GM21515 (cell line): ENCODE results near the gene C12orf57.
A peak's percentile ranks its signal among the peaks of the same experiment; 100 is the strongest.

ENCODE experiments used
- ATAC-seq: cut with Tn5 transposase; IDR thresholded peaks from one replicate; pipeline ENCODE4 v1.9.1; 2021; ENCODE audit not compliant: unreplicated experiment

C12orf57 gene

DNA sequence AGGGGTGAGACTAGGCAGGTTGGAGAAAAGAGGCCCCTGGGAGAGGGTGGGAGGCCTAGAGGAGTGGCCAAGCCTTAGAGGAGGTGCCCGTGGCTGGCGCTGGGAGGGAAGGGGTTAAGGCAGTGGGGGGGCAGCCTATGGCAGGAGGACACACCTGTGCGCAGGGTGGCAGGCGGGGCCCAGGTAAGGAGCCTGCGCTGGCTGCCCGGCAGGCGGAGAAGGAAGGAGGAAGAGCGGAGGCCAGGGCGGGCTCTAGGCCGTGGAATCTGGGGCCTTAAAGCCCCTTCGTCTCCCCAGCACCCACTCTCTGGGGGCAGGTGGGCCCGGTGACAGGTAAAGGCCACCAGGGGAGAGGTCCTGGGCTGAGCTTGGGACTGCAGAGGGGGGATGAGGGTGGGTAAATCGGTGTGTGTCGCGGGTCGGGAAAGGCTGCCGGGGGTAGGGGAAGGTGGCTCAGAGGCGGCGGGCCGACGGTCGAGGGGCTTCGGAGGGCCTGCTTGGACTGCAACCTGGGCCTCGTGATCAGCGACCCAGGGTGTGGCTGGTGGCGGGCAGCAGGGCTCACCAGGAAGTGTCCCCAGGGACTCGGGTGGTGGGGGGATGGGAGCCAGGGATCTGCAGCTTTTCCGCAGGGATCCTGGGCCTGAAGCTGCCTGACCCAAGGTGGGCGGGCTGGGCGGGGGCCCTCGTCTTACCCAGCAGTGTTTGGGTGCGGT is 19.4 kb downstream of the C12orf57 start:
- no peak for ATAC-seq

DNA sequence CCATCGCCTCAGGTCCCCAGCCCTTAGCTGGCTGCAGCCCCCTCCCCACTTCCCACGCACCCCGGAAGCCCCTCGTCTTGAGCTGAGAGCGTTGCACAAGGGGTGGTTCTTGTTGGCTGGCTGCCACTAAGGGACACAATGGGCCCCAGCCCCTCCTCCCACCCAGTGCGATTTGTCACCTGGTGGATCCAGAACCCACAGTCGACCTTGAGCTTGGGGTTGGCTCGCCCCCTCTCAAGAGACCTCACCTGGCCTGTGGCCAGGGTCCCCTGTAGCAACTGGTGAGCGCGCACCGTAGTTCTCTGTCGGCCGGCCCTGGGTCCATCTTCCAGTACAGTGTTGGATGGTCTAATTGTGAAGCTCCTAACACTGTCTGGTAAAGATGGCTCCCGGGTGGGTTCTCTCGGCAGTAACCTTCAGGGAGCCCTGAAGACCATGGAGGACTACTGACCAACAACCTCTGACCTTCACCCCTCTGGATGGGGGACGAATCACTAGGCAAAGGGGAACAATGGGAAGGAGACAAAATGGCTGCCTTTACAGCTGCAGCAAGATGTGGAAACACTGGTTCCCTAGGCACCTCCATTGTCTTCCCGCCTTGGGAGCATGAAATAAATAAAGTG is 20.1 kb downstream of the C12orf57 start:
- no peak for ATAC-seq

DNA sequence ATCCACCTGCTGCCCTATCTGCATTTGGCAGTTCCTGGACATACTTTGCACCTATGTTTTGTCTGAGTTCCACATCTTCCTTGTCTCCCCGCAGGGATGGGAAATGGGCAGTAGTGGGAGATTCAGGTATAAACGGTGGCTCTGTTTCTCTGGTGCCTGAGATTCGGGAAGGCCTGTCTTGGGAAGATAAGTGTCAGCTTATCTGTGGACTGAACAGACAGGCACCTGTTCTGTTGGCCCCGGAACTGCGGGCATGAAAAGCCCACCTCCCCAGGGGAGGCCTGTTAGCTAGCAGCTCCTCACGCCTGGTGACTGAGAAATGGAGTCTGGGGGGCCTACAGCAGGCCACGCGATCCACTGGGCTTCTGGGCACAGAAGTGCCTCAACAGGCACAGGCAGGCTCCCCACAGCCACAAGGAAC is 20.8 kb downstream of the C12orf57 start:
- no peak for ATAC-seq

- no peak for ATAC-seq
Measured at GRCh38 chr12:6965026-6965661, 21.3 kb downstream of the C12orf57 start.

DNA sequence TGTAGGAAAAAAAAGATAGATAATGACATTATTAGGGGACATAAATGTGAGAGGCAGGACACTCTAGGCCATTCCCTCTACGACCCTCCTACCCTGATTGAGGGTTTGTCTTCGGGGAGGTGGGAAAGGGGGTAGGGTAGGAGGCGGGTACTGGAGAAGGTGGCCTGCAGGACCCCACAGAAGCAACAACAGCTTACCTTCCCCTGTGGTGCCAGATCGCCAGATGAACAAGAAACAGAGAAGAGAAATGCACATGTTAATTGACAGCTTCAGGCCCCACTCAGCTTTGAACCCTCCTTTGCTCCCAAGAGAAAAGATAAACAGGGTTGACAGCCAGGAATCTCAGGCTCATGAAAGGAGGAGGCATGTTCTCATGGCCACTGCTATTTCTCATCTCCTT is 21.9 kb downstream of the C12orf57 start:
- ATAC-seq = no peak

- ATAC-seq = no peak
Measured at GRCh38 chr12:6966351-6966750, 22.5 kb downstream of the C12orf57 start.

DNA sequence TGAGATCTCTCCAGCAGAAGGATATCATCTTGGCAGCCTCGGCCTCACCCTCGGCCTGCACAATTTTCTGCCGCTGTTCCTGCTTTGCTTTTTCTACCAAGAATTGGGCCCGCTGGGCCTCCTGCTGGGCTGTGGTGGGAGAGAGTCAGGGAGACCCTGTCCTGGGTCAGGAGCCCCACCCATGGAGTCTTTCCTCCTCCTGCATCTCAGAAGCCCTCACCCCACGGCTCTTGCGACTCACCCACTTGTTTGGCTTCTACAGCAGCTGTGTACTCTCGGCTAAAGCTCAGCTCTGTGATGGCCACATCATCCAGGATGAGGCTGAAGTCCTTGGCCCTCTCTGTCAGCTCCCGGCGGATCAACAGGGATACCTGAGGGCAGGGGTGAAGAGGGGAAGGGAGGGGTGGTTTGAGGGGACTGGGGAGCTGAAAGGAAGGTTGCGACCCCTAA is 23.9 kb downstream of the C12orf57 start:
- no peak for ATAC-seq

- no peak for ATAC-seq
Measured at GRCh38 chr12:6968426-6968825, 24.6 kb downstream of the C12orf57 start.

GRCh38 chr12:6970096-6970527 is 26.3 kb downstream of the C12orf57 start:
- ATAC-seq = peak; percentile 39

- no peak for ATAC-seq
Measured at GRCh38 chr12:6974180-6974579, 30.4 kb downstream of the C12orf57 start.

DNA sequence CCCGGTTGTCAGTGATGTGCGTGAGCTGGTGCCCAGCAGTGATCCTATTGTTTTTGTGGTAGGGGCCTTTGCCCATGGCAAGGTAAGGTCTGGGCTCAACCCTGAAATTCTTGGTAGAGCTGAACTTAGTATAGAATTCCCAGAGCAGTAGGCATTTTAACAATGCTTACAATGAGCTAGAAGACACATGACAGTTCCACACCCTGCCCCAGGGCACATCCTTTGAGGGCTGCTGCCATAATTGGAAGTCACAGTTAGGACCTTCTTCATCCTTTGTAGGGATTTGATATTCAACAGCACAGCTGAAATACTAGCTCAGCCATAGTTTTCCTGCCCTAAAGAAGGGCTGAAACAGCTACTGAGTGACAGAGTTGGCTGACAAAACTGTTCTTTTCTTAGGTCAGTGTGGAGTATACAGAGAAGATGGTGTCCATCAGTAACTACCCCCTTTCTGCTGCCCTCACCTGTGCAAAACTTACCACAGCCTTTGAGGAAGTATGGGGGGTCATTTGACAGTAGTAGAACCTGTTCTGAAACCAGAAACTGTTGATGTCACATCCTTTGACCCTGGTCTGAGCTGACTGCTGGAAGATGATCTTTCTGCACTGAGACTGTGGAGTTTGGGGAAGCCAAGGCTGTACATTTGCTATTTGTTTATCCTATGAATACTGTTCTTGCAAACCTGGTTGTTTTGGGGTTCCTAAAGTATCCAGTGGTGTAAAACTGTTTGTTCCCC is 31.6 kb downstream of the C12orf57 start:
- ATAC-seq = no peak

DNA sequence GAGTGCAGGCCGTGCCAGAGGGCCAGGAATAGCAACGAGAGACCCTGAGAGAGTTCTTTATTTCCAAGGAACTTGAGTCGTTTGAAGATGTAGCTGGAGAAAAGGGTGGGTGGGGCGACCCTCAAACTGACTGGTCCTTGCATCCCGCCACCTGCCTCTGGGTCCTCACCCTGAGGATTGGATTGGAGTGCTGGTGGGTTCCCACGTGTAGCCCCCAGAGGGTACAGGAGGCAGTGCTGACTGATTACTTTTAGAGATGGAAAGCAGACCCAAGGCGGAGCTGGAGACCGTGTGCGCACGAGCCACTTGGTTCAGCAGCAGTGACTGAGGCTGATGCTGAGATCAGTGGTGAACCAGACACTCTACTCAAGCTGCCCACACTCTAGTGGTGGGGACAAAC is 33.8 kb downstream of the C12orf57 start:
- ATAC-seq = no peak

- ATAC-seq = no peak
Measured at GRCh38 chr12:6978188-6978587, 34.4 kb downstream of the C12orf57 start.

DNA sequence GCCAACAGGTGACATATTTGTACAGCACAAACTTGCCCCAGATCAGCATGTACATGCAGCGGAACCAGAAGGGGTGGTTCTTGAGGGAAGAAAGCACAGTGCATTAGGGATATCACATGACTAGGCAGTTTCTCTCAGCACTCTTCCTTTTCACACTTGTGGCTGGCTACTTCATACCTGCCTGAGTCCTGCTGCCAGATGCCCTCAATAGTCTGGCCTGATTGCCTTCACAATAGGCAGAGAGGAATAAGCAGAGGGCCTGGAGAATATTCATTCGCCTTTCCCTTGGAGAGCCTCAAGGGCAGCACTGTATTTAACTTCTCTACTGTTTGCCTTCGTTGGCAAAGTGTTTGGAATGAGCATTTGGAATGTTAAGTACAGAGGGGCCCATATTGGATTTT is 34.8 kb downstream of the C12orf57 start:
- no peak for ATAC-seq

DNA sequence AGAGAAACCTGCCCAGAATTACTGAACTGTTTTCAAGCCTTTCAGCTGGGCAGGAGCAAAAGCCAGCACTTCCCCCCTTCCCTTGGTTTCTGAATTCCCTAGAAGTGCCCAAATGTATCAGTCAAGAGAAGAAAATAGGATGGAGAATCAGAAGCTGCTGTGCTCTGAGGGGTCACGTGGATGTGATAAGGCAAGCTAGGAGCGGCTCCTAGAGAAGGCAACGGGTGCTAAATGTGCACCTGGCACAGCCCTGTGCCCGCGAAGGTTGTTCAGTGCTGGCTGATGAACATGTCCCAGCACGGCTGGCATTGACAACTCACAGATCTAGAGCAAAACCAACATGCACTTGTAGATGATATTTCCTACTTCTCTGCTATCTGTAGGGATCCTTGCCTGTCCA is 35.2 kb downstream of the C12orf57 start:
- no peak for ATAC-seq

- ATAC-seq = no peak
Measured at GRCh38 chr12:6979453-6979852, 35.6 kb downstream of the C12orf57 start.

- no peak for ATAC-seq
Measured at GRCh38 chr12:6980075-6980474, 36.3 kb downstream of the C12orf57 start.

- ATAC-seq = no peak
Measured at GRCh38 chr12:6980740-6981139, 36.9 kb downstream of the C12orf57 start.

DNA sequence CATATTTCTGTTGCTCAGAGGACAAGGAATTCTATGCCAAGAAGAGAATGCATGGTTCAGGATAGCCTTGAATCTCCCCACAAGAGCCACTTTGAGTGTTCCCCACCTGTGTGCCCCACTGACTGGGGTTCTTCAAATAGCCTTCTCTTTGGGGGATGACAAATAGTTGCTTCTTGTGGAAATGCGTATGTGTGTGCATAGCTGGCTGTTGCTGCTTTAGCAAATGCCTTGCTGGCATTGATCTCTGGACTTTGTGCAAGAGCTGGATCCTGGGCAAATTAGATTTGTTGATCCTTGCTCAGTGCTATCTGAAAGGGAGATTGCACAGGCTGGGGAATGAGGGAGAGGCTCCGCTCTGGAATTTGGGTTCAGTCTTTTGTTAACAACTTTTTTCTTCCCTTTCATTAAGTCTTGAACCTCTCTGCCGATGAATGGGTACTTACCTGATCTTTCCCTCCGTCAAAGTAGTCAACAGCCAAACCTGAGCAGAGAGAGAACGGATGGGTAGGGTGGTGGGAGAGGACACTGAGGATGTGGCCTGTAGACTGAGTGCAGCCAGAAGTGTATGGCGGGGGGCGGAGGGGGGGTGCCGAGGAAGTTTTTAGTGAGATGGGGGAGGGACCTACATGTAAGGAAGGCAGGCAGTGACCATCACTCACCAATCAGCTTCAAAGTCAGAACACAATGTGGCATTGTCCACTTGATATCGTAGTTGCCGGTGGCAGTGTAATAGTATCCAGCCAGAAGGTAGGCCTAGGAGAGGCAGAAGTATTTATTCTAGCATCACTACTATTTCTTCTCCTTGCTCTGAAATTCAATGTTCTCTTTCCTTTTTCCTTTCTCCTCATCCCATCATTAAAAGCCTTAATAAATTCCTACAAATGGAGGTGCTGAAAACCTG is 37.6 kb downstream of the C12orf57 start:
- ATAC-seq = no peak

- ATAC-seq = no peak
Measured at GRCh38 chr12:6982532-6982931, 38.7 kb downstream of the C12orf57 start.
